HEK293 (cell line): ENCODE measurements around the gene IGLON5.

Experiments
- CTCF ChIA-PET: fragments of 350-600 bp; formaldehyde crosslinking; extraction: SDS; loops from one replicate; lab custom pipeline; 2021; ENCODE audit warnings: antibody characterized with exemption; lab: Yijun Ruan, JAX
- POLR2A ChIA-PET: fragments of 300-600 bp; formaldehyde crosslinking; extraction: SDS; loops from one replicate; lab custom pipeline; 2020; ENCODE audit warnings: antibody characterized with exemption, inconsistent platforms; lab: Yijun Ruan, JAX
- H3K27ac ChIP-seq: fragments of 200-500 bp; sonication (Bioruptor generic); 2 replicates; pipeline ENCODE4 v1.5.1; 2014; ENCODE audit warnings: low read depth, low read length, control low read depth, inconsistent platforms; ENCODE audit errors: extremely low read depth
- H3K36me3 ChIP-seq, 2 experiments: fragments of 200-500 bp in 1 of 2; sonication (Bioruptor generic) in 1 of 2; 1 replicate in 1 of 2; 2 replicates in 1 of 2; pipeline ENCODE4 v1.5.1; 2014 to 2017; ENCODE audit warnings: inconsistent platforms in 2 of 2, low read length in 2 of 2; ENCODE audit not compliant: control insufficient read depth in 2 of 2, insufficient read depth in 1 of 2
- H3K4me1 ChIP-seq: fragments of 200-500 bp; sonication (Bioruptor generic); 2 replicates; pipeline ENCODE4 v1.5.1; 2014; ENCODE audit warnings: mild to moderate bottlenecking, low read length, inconsistent platforms; ENCODE audit not compliant: control insufficient read depth, insufficient read depth
- H3K4me3 ChIP-seq: 2 replicates; pipeline ENCODE4 v1.5.1; 2011; ENCODE audit warnings: low read depth, mild to moderate bottlenecking, control low read depth, low read length, moderate library complexity
- H3K9me3 ChIP-seq: fragments of 200-500 bp; sonication (Bioruptor generic); 2 replicates; pipeline ENCODE4 v1.5.1; 2014; ENCODE audit warnings: low read depth, low read length, inconsistent platforms; ENCODE audit not compliant: control insufficient read depth, insufficient read depth
- BCL11A ChIP-seq: fragments of 450-650 bp; formaldehyde crosslinking; IDR thresholded peaks from 2 replicates; pipeline ENCODE4 v1.5.1; 2016; ENCODE audit warnings: low read depth, missing biosample characterization, missing genetic modification characterization
- KLF9 ChIP-seq: fragments of 450-650 bp; formaldehyde crosslinking; IDR thresholded peaks from 2 replicates; pipeline ENCODE4 v1.5.1; 2016; ENCODE audit warnings: missing biosample characterization, missing genetic modification characterization, low read depth
- ZBTB8A ChIP-seq: fragments of 450-650 bp; formaldehyde crosslinking; IDR thresholded peaks from 2 replicates; pipeline ENCODE4 v1.5.1; 2016; ENCODE audit warnings: missing biosample characterization, missing genetic modification characterization
- ZNF133 ChIP-seq: fragments of 450-650 bp; formaldehyde crosslinking; IDR thresholded peaks from 2 replicates; pipeline ENCODE4 v1.5.1; 2016; ENCODE audit warnings: missing biosample characterization, missing genetic modification characterization
- ZNF155 ChIP-seq: fragments of 450-650 bp; formaldehyde crosslinking; IDR thresholded peaks from 2 replicates; pipeline ENCODE4 v1.5.1; 2016; ENCODE audit warnings: missing biosample characterization, missing genetic modification characterization
- ZNF211 ChIP-seq: fragments of 450-650 bp; formaldehyde crosslinking; IDR thresholded peaks from 2 replicates; pipeline ENCODE4 v1.5.1; 2016; ENCODE audit warnings: low read depth, missing biosample characterization, missing genetic modification characterization
- ZNF214 ChIP-seq: fragments of 450-650 bp; formaldehyde crosslinking; IDR thresholded peaks from 2 replicates; pipeline ENCODE4 v1.5.1; 2017; ENCODE audit warnings: missing biosample characterization, mild to moderate bottlenecking, missing genetic modification characterization, borderline replicate concordance
- ZNF426 ChIP-seq: fragments of 450-650 bp; formaldehyde crosslinking; IDR thresholded peaks from 2 replicates; pipeline ENCODE4 v1.5.1; 2017; ENCODE audit warnings: missing biosample characterization, missing genetic modification characterization, mild to moderate bottlenecking, inconsistent platforms, moderate library complexity
- ZNF473 ChIP-seq: fragments of 450-650 bp; formaldehyde crosslinking; IDR thresholded peaks from 2 replicates; pipeline ENCODE4 v1.5.1; 2017; ENCODE audit warnings: missing biosample characterization, missing genetic modification characterization
- ZNF510 ChIP-seq: fragments of 450-650 bp; formaldehyde crosslinking; IDR thresholded peaks from 2 replicates; pipeline ENCODE4 v1.5.1; 2018; ENCODE audit warnings: mild to moderate bottlenecking, missing genetic modification characterization, missing biosample characterization; ENCODE audit not compliant: insufficient replicate concordance
- ZNF521 ChIP-seq: fragments of 450-650 bp; formaldehyde crosslinking; IDR thresholded peaks from 2 replicates; pipeline ENCODE4 v1.5.1; 2017; ENCODE audit warnings: missing biosample characterization, mild to moderate bottlenecking, missing genetic modification characterization
- ZNF548 ChIP-seq: fragments of 450-650 bp; formaldehyde crosslinking; IDR thresholded peaks from 2 replicates; pipeline ENCODE4 v1.5.1; 2016; ENCODE audit warnings: missing biosample characterization, missing genetic modification characterization
- ZNF660 ChIP-seq: fragments of 450-650 bp; IDR thresholded peaks from 2 replicates; pipeline ENCODE4 v1.5.1; 2018; ENCODE audit warnings: missing biosample characterization, mild to moderate bottlenecking, missing genetic modification characterization
- ZNF707 ChIP-seq: fragments of 450-650 bp; formaldehyde crosslinking; IDR thresholded peaks from 2 replicates; pipeline ENCODE4 v1.5.1; 2016; ENCODE audit warnings: missing biosample characterization, missing genetic modification characterization
- ZSCAN30 ChIP-seq: fragments of 450-650 bp; IDR thresholded peaks from 2 replicates; pipeline ENCODE4 v1.5.1; 2018; ENCODE audit warnings: missing biosample characterization, mild to moderate bottlenecking, missing genetic modification characterization, moderate library complexity
- TF ChIP-seq, protein P1 (sequence below): fragments of 450-650 bp; formaldehyde crosslinking; IDR thresholded peaks from 2 replicates; pipeline ENCODE4 v1.5.1; 2016; ENCODE audit warnings: missing biosample characterization, missing genetic modification characterization
- TF ChIP-seq, protein P2 (sequence below): fragments of 450-650 bp; formaldehyde crosslinking; IDR thresholded peaks from 2 replicates; pipeline ENCODE4 v1.5.1; 2016; ENCODE audit warnings: missing biosample characterization, missing genetic modification characterization
- TF ChIP-seq, protein P3 (sequence below): fragments of 450-650 bp; formaldehyde crosslinking; IDR thresholded peaks from 2 replicates; pipeline ENCODE4 v1.5.1; 2016; ENCODE audit warnings: missing biosample characterization, missing genetic modification characterization
- TF ChIP-seq, protein P4 (sequence below): fragments of 450-650 bp; formaldehyde crosslinking; IDR thresholded peaks from 2 replicates; pipeline ENCODE4 v1.5.1; 2016; ENCODE audit warnings: missing biosample characterization, missing genetic modification characterization
- TF ChIP-seq, protein P5 (sequence below): fragments of 450-650 bp; formaldehyde crosslinking; IDR thresholded peaks from 2 replicates; pipeline ENCODE4 v1.5.1; 2016; ENCODE audit warnings: missing biosample characterization, missing genetic modification characterization
- TF ChIP-seq, protein P6 (sequence below): fragments of 450-650 bp; formaldehyde crosslinking; IDR thresholded peaks from 2 replicates; pipeline ENCODE4 v1.5.1; 2016; ENCODE audit warnings: missing biosample characterization, missing genetic modification characterization

Gene IGLON5

DNA sequence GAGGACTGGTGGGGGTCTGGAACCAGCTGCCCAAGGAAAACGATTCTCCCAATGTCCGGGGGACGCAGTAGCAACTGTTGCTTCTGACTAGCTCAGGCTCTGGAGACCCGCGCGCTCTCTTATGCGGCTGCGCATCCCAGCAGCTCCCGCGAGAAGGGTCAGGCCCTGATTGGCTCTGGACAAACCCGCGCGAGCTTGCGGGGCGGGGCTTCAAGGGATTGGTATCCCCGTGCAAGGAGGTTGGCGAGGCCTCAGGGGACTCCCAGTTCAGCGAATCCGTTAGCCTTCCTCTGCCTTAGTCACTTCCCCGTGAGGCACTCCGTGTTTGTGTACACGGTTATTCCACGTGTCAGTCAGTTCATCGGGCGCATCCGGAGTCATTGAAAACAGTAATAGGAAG is 40.4 kb upstream of the IGLON5 start:
- Histone ChIP-seq H3K27ac (no peak overlapping the region), H3K36me3 (no peaks in the 10 kb centered on the region), H3K4me3 (no peak overlapping the region), H3K4me1 (no peaks in the 10 kb centered on the region), H3K9me3 (no peaks in the 10 kb centered on the region)
- ChIA-PET CTCF (interaction anchor here (2.1 to 3.3 kb wide), 2 partner anchors 11 to 113 kb away, joined by 10 to 26 read pairs; no protein-coding TSS in a partner anchor), POLR2A (no interaction called here)
- no peak for TF ChIP-seq KLF9 (tag by site-specific recombination)
- no peak for TF ChIP-seq ZNF548 (tag by site-specific recombination)
- TF ChIP-seq, protein P1, sequence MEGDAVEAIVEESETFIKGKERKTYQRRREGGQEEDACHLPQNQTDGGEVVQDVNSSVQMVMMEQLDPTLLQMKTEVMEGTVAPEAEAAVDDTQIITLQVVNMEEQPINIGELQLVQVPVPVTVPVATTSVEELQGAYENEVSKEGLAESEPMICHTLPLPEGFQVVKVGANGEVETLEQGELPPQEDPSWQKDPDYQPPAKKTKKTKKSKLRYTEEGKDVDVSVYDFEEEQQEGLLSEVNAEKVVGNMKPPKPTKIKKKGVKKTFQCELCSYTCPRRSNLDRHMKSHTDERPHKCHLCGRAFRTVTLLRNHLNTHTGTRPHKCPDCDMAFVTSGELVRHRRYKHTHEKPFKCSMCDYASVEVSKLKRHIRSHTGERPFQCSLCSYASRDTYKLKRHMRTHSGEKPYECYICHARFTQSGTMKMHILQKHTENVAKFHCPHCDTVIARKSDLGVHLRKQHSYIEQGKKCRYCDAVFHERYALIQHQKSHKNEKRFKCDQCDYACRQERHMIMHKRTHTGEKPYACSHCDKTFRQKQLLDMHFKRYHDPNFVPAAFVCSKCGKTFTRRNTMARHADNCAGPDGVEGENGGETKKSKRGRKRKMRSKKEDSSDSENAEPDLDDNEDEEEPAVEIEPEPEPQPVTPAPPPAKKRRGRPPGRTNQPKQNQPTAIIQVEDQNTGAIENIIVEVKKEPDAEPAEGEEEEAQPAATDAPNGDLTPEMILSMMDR (tag by site-specific recombination): no peak
- TF ChIP-seq ZBTB8A (tag by site-specific recombination): no peak
- TF ChIP-seq, protein P2, sequence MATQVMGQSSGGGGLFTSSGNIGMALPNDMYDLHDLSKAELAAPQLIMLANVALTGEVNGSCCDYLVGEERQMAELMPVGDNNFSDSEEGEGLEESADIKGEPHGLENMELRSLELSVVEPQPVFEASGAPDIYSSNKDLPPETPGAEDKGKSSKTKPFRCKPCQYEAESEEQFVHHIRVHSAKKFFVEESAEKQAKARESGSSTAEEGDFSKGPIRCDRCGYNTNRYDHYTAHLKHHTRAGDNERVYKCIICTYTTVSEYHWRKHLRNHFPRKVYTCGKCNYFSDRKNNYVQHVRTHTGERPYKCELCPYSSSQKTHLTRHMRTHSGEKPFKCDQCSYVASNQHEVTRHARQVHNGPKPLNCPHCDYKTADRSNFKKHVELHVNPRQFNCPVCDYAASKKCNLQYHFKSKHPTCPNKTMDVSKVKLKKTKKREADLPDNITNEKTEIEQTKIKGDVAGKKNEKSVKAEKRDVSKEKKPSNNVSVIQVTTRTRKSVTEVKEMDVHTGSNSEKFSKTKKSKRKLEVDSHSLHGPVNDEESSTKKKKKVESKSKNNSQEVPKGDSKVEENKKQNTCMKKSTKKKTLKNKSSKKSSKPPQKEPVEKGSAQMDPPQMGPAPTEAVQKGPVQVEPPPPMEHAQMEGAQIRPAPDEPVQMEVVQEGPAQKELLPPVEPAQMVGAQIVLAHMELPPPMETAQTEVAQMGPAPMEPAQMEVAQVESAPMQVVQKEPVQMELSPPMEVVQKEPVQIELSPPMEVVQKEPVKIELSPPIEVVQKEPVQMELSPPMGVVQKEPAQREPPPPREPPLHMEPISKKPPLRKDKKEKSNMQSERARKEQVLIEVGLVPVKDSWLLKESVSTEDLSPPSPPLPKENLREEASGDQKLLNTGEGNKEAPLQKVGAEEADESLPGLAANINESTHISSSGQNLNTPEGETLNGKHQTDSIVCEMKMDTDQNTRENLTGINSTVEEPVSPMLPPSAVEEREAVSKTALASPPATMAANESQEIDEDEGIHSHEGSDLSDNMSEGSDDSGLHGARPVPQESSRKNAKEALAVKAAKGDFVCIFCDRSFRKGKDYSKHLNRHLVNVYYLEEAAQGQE (tag by site-specific recombination): no peak
- TF ChIP-seq ZNF155 (tag by site-specific recombination): no peak
- no peak for TF ChIP-seq ZNF521
- no peak for TF ChIP-seq ZNF510 (tag by site-specific recombination)
- TF ChIP-seq ZNF133 (tag by site-specific recombination): no peak
- TF ChIP-seq ZNF473 (tag by site-specific recombination): no peak
- TF ChIP-seq ZSCAN30 (tag by site-specific recombination): no peak
- no peak for TF ChIP-seq BCL11A (tag by site-specific recombination)

DNA sequence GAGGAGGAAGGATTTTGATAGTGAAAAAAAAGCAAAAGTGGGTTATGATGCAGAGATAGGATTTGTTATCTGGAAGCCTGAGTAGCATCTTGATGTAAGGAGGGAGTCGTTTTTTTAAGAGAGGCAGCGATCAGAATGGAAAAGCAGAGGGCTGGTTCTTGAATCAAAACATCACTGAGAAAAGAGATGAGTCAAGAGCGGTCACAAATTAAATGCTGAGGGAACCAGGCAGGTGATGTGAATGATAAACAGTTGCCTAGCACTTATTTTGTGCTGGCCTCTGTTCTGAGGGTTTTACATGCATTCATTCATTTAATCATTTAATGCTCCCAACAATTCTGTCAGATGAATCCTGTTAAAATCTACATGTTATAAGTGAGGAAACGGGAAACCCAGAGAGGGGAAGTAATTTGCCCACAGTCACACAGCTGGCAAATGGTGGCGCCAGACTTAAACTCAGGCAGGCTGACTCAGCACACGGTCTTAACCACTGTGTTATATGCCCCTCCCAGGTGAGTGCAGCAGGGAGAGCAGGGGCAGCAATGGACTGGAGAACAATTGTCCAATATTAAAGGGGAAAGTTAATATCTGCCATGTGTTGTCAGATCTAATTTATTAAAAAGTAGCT is 39.1 kb upstream of the IGLON5 start:
- ChIA-PET POLR2A (no interaction called here), CTCF (interaction anchor here (0.6 kb wide), 1 partner anchor 390 kb away, joined by 4 read pairs; no protein-coding TSS in a partner anchor)
- Histone ChIP-seq H3K36me3 (no peaks in the 10 kb centered on the region), H3K4me1 (no peaks in the 10 kb centered on the region), H3K4me3 (no peak overlapping the region), H3K27ac (no peak overlapping the region), H3K9me3 (no peaks in the 10 kb centered on the region)
- TF ChIP-seq, protein P3, sequence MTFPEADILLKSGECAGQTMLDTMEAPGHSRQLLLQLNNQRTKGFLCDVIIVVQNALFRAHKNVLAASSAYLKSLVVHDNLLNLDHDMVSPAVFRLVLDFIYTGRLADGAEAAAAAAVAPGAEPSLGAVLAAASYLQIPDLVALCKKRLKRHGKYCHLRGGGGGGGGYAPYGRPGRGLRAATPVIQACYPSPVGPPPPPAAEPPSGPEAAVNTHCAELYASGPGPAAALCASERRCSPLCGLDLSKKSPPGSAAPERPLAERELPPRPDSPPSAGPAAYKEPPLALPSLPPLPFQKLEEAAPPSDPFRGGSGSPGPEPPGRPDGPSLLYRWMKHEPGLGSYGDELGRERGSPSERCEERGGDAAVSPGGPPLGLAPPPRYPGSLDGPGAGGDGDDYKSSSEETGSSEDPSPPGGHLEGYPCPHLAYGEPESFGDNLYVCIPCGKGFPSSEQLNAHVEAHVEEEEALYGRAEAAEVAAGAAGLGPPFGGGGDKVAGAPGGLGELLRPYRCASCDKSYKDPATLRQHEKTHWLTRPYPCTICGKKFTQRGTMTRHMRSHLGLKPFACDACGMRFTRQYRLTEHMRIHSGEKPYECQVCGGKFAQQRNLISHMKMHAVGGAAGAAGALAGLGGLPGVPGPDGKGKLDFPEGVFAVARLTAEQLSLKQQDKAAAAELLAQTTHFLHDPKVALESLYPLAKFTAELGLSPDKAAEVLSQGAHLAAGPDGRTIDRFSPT: no peak
- TF ChIP-seq ZNF211 (tag by site-specific recombination) (no peak), ZNF214 (tag by site-specific recombination) (no peak), ZNF426 (tag by site-specific recombination) (no peak), ZNF707 (no peak), ZNF660 (tag by site-specific recombination) (no peak)
- TF ChIP-seq, protein P4, sequence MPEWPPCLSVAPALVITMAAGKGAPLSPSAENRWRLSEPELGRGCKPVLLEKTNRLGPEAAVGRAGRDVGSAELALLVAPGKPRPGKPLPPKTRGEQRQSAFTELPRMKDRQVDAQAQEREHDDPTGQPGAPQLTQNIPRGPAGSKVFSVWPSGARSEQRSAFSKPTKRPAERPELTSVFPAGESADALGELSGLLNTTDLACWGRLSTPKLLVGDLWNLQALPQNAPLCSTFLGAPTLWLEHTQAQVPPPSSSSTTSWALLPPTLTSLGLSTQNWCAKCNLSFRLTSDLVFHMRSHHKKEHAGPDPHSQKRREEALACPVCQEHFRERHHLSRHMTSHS (tag by site-specific recombination): no peak
- TF ChIP-seq, protein P5, sequence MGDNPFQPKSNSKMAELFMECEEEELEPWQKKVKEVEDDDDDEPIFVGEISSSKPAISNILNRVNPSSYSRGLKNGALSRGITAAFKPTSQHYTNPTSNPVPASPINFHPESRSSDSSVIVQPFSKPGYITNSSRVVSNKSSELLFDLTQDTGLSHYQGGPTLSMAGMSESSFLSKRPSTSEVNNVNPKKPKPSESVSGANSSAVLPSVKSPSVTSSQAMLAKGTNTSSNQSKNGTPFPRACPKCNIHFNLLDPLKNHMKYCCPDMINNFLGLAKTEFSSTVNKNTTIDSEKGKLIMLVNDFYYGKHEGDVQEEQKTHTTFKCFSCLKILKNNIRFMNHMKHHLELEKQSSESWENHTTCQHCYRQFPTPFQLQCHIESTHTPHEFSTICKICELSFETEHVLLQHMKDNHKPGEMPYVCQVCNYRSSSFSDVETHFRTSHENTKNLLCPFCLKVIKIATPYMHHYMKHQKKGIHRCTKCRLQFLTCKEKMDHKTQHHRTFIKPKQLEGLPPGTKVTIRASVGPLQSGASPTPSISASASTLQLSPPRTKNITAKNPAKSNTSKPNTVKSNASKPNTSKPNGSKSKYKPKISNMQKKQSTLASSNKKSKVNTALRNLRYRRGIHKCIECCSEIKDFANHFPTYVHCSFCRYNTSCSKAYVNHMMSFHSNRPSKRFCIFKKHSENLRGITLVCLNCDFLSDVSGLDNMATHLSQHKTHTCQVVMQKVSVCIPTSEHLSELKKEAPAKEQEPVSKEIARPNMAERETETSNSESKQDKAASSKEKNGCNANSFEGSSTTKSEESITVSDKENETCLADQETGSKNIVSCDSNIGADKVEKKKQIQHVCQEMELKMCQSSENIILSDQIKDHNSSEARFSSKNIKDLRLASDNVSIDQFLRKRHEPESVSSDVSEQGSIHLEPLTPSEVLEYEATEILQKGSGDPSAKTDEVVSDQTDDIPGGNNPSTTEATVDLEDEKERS (tag by site-specific recombination): no peak
- TF ChIP-seq, protein P6, sequence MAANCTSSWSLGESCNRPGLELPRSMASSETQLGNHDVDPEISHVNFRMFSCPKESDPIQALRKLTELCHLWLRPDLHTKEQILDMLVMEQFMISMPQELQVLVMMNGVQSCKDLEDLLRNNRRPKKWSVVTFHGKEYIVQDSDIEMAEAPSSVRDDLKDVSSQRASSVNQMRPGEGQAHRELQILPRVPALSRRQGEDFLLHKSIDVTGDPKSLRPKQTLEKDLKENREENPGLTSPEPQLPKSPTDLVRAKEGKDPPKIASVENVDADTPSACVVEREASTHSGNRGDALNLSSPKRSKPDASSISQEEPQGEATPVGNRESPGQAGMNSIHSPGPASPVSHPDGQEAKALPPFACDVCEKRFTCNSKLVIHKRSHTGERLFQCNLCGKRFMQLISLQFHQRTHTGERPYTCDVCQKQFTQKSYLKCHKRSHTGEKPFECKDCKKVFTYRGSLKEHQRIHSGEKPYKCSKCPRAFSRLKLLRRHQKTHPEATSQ: no peak
